Osteocyte (in vitro differentiated cells): ENCODE measurements around the gene CFAP107. TPM values are rescaled to one million over a fixed set of nuclear protein-coding genes. Genes with fewer than 3 reads are reported as not detected.

Experiments used
- DNase-seq: peaks from one replicate; pipeline ENCODE4 v3.0.0; 2021; ENCODE audit warnings: mixed read lengths; ENCODE audit not compliant: unreplicated experiment; ENCODE audit errors: extremely low spot score
- H3K27ac Mint-ChIP-seq: one replicate; pipeline ENCODE4 v1.8.0; 2021; ENCODE audit warnings: mild to moderate bottlenecking, mixed read lengths; ENCODE audit not compliant: unreplicated experiment
- H3K27me3 Mint-ChIP-seq: one replicate; pipeline ENCODE4 v1.8.0; 2021; ENCODE audit warnings: mixed read lengths; ENCODE audit not compliant: unreplicated experiment
- H3K36me3 Mint-ChIP-seq: one replicate; pipeline ENCODE4 v1.8.0; 2021; ENCODE audit warnings: mixed read lengths; ENCODE audit not compliant: unreplicated experiment
- H3K4me1 Mint-ChIP-seq: one replicate; pipeline ENCODE4 v1.8.0; 2021; ENCODE audit warnings: mixed read lengths; ENCODE audit not compliant: unreplicated experiment
- H3K4me3 Mint-ChIP-seq: one replicate; pipeline ENCODE4 v1.8.0; 2021; ENCODE audit warnings: mild to moderate bottlenecking, moderate library complexity, mixed read lengths; ENCODE audit not compliant: unreplicated experiment
- H3K9me3 Mint-ChIP-seq: one replicate; pipeline ENCODE4 v1.8.0; 2021; ENCODE audit warnings: mixed read lengths; ENCODE audit not compliant: unreplicated experiment
- CTCF ChIP-seq: fragments of 200-600 bp; sonication (generic); IDR thresholded peaks from 2 replicates; pipeline ENCODE4 v1.5.0; 2021; ENCODE audit warnings: antibody characterized with exemption, mild to moderate bottlenecking, moderate library complexity
- total RNA-seq: library from RNA; stranded (reverse); gene quantifications from 2 replicates; pipeline ENCODE4 v1.2.1, GENCODE V29; 2021

CFAP107 gene
- total RNA-seq, 1 donor from 2014 or later, result not detected

GRCh38 chr1:12756273-12756672, 10.3 kb downstream of the CFAP107 start:
- no peak for TF ChIP-seq CTCF
- no peaks in the 10 kb centered on the region for H3K9me3 Mint-ChIP-seq
- DNase-seq, result no peak
- no peaks in the 10 kb centered on the region for H3K36me3 Mint-ChIP-seq
- no peak overlapping the region for H3K27ac Mint-ChIP-seq
- H3K27me3 Mint-ChIP-seq, result peaks cover 4% of the 10 kb centered on the region
- H3K4me1 Mint-ChIP-seq, result no peaks in the 10 kb centered on the region
- H3K4me3 Mint-ChIP-seq, result no peak overlapping the region

GRCh38 chr1:12756768-12757413, 10.9 kb downstream of the CFAP107 start:
- no peak for DNase-seq
- Mint-ChIP-seq H3K9me3 (no peaks in the 10 kb centered on the region), H3K4me1 (no peaks in the 10 kb centered on the region), H3K36me3 (no peaks in the 10 kb centered on the region), H3K27me3 (peaks cover 4% of the 10 kb centered on the region), H3K4me3 (no peak overlapping the region), H3K27ac (no peak overlapping the region)
- no peak for TF ChIP-seq CTCF

- H3K4me3 Mint-ChIP-seq, result no peak overlapping the region
- H3K27ac Mint-ChIP-seq, result no peak overlapping the region
These were observed 11.8 kb downstream of the CFAP107 start for GRCh38 chr1:12757836-12758235.

GRCh38 chr1:12760256-12760795, 14.3 kb downstream of the CFAP107 start:
- no peaks in the 10 kb centered on the region for H3K4me1 Mint-ChIP-seq
- H3K4me3 Mint-ChIP-seq, result no peak overlapping the region
- H3K27me3 Mint-ChIP-seq, result no peaks in the 10 kb centered on the region
- no peak for DNase-seq
- H3K27ac Mint-ChIP-seq, result no peak overlapping the region
- no peak for TF ChIP-seq CTCF
- no peaks in the 10 kb centered on the region for H3K36me3 Mint-ChIP-seq
- H3K9me3 Mint-ChIP-seq, result no peaks in the 10 kb centered on the region

More at GRCh38 chr1:12757836-12758235, 11.8 kb downstream of the CFAP107 start:
- peaks cover 4% of the 10 kb centered on the region for H3K27me3 Mint-ChIP-seq
- no peaks in the 10 kb centered on the region for H3K36me3 Mint-ChIP-seq
- H3K9me3 Mint-ChIP-seq, result no peaks in the 10 kb centered on the region
- no peak for TF ChIP-seq CTCF
- H3K4me1 Mint-ChIP-seq, result no peaks in the 10 kb centered on the region
- no peak for DNase-seq

- Mint-ChIP-seq H3K9me3 (peaks cover 2% of the 10 kb centered on the region), H3K27me3 (no peaks in the 10 kb centered on the region), H3K27ac (no peak overlapping the region), H3K36me3 (no peaks in the 10 kb centered on the region), H3K4me3 (no peak overlapping the region), H3K4me1 (no peaks in the 10 kb centered on the region)
- DNase-seq, result no peak
- no peak for TF ChIP-seq CTCF
These were observed 15.8 kb downstream of the CFAP107 start for GRCh38 chr1:12761781-12762180.
